Lung (tissue), 12 donors: ENCODE data around the gene HNRNPM. TPM values are rescaled to one million over a fixed set of nuclear protein-coding genes. Genes with fewer than 3 reads are reported as not detected.

ENCODE experiments used
- ATAC-seq: fragments of 200-7000 bp; cut with Tn5 transposase; one replicate; pipeline ENCODE4 v1.9.1; 2020; ENCODE audit warnings: moderate number of reproducible peaks; ENCODE audit not compliant: insufficient read depth, low FRiP score
- DNase-seq, 3 donors: peaks; one replicate each; pipeline ENCODE4 v3.0.0-alpha.2; 2013 to 2017
- H3K27ac ChIP-seq, 2 donors: one replicate each; pipeline ENCODE4 v1.5.1; 2013; ENCODE audit warnings: mild to moderate bottlenecking in 2 of 2, moderate library complexity in 2 of 2, control low read depth in 1 of 2, inconsistent platforms in 1 of 2, low read depth in 1 of 2, low read length in 1 of 2
- H3K27me3 ChIP-seq, 3 donors: one replicate each; pipeline ENCODE4 v1.5.1; 2013; ENCODE audit warnings: low read length in 2 of 3; ENCODE audit not compliant: control insufficient read depth in 3 of 3, insufficient read depth in 3 of 3
- H3K36me3 ChIP-seq, 4 donors: one replicate each; pipeline ENCODE4 v1.5.1; 2013; ENCODE audit warnings: low read length in 4 of 4, mild to moderate bottlenecking in 1 of 4, moderate library complexity in 1 of 4; ENCODE audit not compliant: control insufficient read depth in 4 of 4, insufficient read depth in 4 of 4
- H3K4me1 ChIP-seq, 5 donors: one replicate each; pipeline ENCODE4 v1.5.1; 2013; ENCODE audit warnings: low read length in 5 of 5, mild to moderate bottlenecking in 2 of 5, moderate library complexity in 1 of 5; ENCODE audit not compliant: control insufficient read depth in 5 of 5, insufficient read depth in 5 of 5
- H3K4me3 ChIP-seq: one replicate; pipeline ENCODE4 v1.5.1; 2013; ENCODE audit warnings: mild to moderate bottlenecking, control low read depth, moderate library complexity
- H3K9ac ChIP-seq, 2 donors: one replicate each; pipeline ENCODE4 v1.5.1; 2013; ENCODE audit warnings: low read length in 2 of 2, control low read depth in 1 of 2; ENCODE audit not compliant: insufficient read depth in 1 of 2
- H3K9me3 ChIP-seq, 4 donors: one replicate each; pipeline ENCODE4 v1.5.1; 2013; ENCODE audit warnings: low read length in 3 of 4, mild to moderate bottlenecking in 1 of 4, moderate library complexity in 1 of 4; ENCODE audit not compliant: control insufficient read depth in 4 of 4, insufficient read depth in 3 of 4
- CTCF ChIP-seq: IDR thresholded peaks from 2 replicates; pipeline ENCODE4 v1.5.1; 2012; ENCODE audit warnings: mild to moderate bottlenecking; ENCODE audit errors: control extremely low read depth, extremely low read depth
- WGBS, 2 donors: extraction: QIAGEN DNeasy Blood & Tissue Kit; methylation state at CpG; one replicate each; pipeline ENCODE4 v1.1.7; 2013; 5-methylcytosine and 5-hydroxymethylcytosine counted together
- polyA plus RNA-seq, 2 donors: library from polyadenylated mRNA; stranded (reverse); fragments of 200-250 nt; gene quantifications; one replicate each; pipeline ENCODE4 v1.2.1, GENCODE V29; 2013
- total RNA-seq, 2 donors: library from RNA; depleted of rRNA in 1 of 2; stranded (reverse); fragments of >200 nt in 1 of 2; gene quantifications; one replicate each; pipeline ENCODE4 v1.2.1, GENCODE V29; 2014 to 2021
- donor health status: control.
- donor health status: control.
- donor health status: Bipolar disorder and iron deficiency.
- donor health status: healthy.
- donor health status: DM: yes; HTN: yes; CAD: no.

HNRNPM gene
- total and polyA plus RNA-seq, 4 donors: 53.7 to 243 (median 164) TPM

GRCh38 chr19:8396563-8397203 is 48.1 kb upstream of the HNRNPM start:
- Histone ChIP-seq H3K4me3 (no peak overlapping the region), H3K27me3 (no peaks in the 10 kb centered on the region), H3K36me3 (peaks cover 0 to 14% (median 9%) of the 10 kb centered on the region in 4 donors), H3K27ac (peak overlapping the region in 1 of 2 donors; percentile 2), H3K9ac (no peak overlapping the region), H3K9me3 (no peaks in the 10 kb centered on the region), H3K4me1 (peaks cover 8 to 35% (median 16%) of the 10 kb centered on the region in 5 donors)
- TF ChIP-seq CTCF: peak; percentile 31
- DNase-seq: peak in 2 of 3 donors; percentile 36 to 51
- WGBS, 2 donors: 60 to 65% methylated on average over 20 to 22 of the region's 22 CpGs
- no peak for ATAC-seq

GRCh38 chr19:8397271-8397670 is 47.5 kb upstream of the HNRNPM start:
- peaks cover 5 to 30% (median 12%) of the 10 kb centered on the region in 5 donors for H3K4me1 ChIP-seq
- no peak overlapping the region for H3K9ac ChIP-seq

GRCh38 chr19:8397746-8398310 is 46.9 kb upstream of the HNRNPM start:
- H3K36me3 ChIP-seq: peaks cover 0 to 21% (median 14%) of the 10 kb centered on the region in 4 donors
- no peak overlapping the region for H3K9ac ChIP-seq
- no peaks in the 10 kb centered on the region for H3K9me3 ChIP-seq
- no peak overlapping the region for H3K27ac ChIP-seq
- ATAC-seq (no peak), DNase-seq (no peak)
- no peak overlapping the region for H3K4me3 ChIP-seq
- no peaks in the 10 kb centered on the region for H3K27me3 ChIP-seq
- peaks cover 5 to 29% (median 10%) of the 10 kb centered on the region in 5 donors for H3K4me1 ChIP-seq
- no peak for TF ChIP-seq CTCF
- 84 to 92% methylated on average over 10 of the region's 10 CpGs for WGBS, 2 donors

More at GRCh38 chr19:8397271-8397670, 47.5 kb upstream of the HNRNPM start:
- Histone ChIP-seq H3K27me3 (no peaks in the 10 kb centered on the region), H3K27ac (no peak overlapping the region), H3K36me3 (peaks cover 0 to 18% (median 11%) of the 10 kb centered on the region in 4 donors), H3K9me3 (no peaks in the 10 kb centered on the region), H3K4me3 (no peak overlapping the region)
- DNase-seq (no peak), ATAC-seq (no peak)
- WGBS, 2 donors: 57 to 77% methylated on average over 7 of the region's 7 CpGs
- no peak for TF ChIP-seq CTCF
